ENCODE data around the gene HSD17B14. TPM values are rescaled to one million over a fixed set of nuclear protein-coding genes. Genes with fewer than 3 reads are reported as not detected.
A peak's percentile ranks its signal among the peaks of the same experiment; 100 is the strongest.
"Not testable (repeated sequence)": the region's sequence is repeated elsewhere in the genome, so short reads cannot be mapped to it uniquely, and the experiment has no call there.

The HSD17B14 gene
- total RNA-seq, 1 donor from 2014 or later = 9.8 TPM

DNA sequence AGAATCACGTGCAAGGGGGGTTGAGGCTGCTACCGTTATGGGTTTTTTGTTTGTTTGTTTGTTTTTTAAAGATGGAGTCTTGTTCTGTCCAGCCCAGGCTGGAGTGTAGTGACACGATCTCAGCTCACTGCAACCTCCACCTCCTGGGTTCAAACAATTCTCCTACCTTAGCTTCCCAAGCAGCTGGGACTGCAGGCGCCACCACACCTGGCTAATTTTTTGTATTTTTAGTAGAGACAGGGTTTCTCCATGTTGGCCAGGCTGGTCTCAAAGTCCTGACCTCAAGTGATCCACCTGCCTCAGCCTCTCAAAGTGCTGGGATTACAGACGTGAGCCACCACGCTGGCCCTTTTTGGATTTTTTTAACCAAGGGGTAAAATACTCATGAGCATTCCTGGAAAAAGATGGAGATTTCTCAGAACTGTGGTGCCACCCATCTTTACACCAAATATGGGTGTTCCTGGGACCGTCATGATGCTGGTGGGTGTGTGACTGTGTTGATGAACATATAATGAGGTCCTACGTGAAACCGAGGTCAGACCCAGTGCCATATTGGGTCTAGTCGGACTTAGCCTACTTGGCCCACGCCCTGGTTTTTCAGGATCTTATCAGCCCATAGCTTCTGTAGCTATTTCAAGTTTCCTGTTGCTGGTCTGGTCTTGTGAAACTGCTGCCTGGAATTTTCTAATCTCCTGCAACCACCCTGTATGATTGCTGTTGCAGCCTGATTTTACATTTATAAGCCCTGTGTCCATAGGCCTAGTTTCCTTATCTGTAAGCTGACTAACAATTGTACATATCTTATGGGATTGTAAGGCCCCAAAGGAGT, 42.1 kb upstream of the HSD17B14 start:
- TF ChIP-seq, protein P1, sequence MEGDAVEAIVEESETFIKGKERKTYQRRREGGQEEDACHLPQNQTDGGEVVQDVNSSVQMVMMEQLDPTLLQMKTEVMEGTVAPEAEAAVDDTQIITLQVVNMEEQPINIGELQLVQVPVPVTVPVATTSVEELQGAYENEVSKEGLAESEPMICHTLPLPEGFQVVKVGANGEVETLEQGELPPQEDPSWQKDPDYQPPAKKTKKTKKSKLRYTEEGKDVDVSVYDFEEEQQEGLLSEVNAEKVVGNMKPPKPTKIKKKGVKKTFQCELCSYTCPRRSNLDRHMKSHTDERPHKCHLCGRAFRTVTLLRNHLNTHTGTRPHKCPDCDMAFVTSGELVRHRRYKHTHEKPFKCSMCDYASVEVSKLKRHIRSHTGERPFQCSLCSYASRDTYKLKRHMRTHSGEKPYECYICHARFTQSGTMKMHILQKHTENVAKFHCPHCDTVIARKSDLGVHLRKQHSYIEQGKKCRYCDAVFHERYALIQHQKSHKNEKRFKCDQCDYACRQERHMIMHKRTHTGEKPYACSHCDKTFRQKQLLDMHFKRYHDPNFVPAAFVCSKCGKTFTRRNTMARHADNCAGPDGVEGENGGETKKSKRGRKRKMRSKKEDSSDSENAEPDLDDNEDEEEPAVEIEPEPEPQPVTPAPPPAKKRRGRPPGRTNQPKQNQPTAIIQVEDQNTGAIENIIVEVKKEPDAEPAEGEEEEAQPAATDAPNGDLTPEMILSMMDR (IDR thresholded peaks at IDR 0.05) = no peak
- intact Hi-C loops (cut with DNase I) = loop anchor here (1.0 kb wide), 1 partner anchor 22 kb away; the partner anchor contains the start of gene NUCB1
- Histone ChIP-seq H3K36me3 (peaks cover 25 to 54% of the 10 kb centered on the region in 2 donors), H3K4me3 (no peak overlapping the region), H3K4me1 (peaks cover 14 to 41% of the 10 kb centered on the region in 2 donors), H3K9me3 (no peaks in the 10 kb centered on the region), H3K27ac (peak overlapping the region; percentile 100), H3K27me3 (no peaks in the 10 kb centered on the region)
- DNase-seq (ENCODE audit: low spot score in 2 of 2) = peak; percentile 68 to 94

DNA sequence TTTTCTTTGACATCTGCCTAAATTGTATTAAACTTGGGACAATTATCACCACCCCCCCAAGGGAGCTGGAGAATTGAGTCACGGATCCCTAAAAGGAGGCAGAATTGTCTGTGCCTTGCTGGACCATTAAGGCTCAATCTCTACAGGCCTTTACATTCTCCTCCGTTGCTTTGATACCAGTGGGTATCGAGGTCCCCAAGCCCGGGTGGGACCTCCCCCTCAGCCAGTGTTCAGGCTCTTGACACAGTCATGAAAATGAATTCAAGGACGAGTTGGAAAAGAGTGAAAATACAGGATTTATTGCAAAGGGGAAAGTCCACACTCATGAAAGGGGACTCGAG, 41.5 kb upstream of the HSD17B14 start:
- intact Hi-C loops (cut with DNase I) = loop anchor here (1.0 kb wide), 1 partner anchor 22 kb away; the partner anchor contains the start of gene NUCB1
- DNase-seq (ENCODE audit: low spot score in 2 of 2) = no peak
- Histone ChIP-seq H3K27ac (peak overlapping the region; percentile 100), H3K36me3 (peaks cover 25 to 58% of the 10 kb centered on the region in 2 donors), H3K4me1 (peaks cover 14 to 41% of the 10 kb centered on the region in 2 donors), H3K9me3 (no peaks in the 10 kb centered on the region), H3K27me3 (no peaks in the 10 kb centered on the region), H3K4me3 (no peak overlapping the region)
- TF ChIP-seq, protein P1 (IDR thresholded peaks at IDR 0.05) = no peak

DNA sequence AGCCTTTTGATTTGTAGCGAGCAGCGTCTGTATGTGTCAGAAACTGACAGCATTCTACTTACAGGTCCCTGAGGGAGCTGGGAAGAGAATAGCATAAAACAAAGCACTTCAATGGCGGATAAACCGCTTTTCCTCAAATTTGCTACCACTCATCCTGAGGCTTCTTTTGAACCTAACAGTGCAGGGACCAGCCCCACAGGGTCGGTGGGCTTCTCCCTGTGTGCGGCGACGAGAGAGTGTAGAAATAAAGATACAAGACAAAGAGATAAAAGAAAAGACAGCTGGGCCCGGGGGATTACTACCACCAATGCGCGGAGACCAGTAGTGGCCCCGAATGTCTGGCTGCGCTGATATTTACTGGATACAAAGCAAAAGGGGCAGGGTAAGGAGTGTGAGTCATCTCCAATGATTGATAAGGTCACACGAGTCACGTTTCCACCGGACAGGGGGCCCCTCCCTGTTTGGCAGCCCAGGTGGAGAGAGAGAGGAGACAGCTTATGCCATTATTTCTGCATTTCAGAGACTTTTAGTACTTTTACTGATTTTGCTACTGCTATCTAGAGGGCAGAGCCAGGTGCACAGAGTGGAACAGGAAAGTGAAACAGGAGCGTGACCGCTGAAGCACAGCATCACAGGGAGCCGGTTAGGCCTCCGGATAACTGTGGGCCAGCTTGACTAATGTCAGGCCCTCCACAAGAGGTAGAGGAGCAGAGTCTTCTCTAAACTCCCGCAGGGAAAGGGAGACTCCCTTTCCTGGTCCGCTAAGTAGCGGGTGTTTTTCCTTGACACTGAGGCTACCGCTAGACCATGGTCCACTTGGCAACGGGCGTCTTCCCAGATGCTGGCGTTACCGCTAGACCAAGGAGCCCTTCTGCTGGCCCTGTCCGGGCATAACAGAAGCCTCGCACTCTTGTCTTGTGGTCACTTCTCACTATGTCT, 40.0 kb upstream of the HSD17B14 start:
- intact Hi-C loops (cut with DNase I); DNase-seq (ENCODE audit: low spot score in 2 of 2): not testable (repeated sequence)

DNA sequence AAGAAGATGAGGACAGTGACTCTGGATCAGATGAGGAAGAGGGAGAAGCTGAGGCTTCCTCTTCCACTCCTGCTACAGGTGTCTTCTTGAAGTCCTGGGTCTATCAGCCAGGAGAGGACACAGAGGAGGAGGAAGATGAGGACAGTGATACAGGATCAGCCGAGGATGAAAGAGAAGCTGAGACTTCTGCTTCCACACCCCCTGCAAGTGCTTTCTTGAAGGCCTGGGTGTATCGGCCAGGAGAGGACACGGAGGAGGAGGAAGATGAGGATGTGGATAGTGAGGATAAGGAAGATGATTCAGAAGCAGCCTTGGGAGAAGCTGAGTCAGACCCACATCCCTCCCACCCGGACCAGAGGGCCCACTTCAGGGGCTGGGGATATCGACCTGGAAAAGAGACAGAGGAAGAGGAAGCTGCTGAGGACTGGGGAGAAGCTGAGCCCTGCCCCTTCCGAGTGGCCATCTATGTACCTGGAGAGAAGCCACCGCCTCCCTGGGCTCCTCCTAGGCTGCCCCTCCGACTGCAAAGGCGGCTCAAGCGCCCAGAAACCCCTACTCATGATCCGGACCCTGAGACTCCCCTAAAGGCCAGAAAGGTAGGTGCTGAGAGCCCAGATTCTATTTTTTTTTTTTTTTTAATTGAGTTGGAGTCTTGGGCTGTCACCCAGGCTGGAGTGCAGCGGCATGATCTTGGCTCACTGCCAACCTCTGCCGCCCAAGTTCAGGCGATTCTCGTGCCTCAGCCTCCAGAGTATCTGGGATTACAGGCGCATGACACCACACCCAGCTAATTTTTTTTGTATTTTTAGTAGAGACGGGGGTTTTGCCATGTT, 38.2 kb upstream of the HSD17B14 start:
- no peak for DNase-seq (ENCODE audit: low spot score in 2 of 2)
- peak overlapping the region; percentile 100 for H3K27ac ChIP-seq
- peaks cover 25 to 56% of the 10 kb centered on the region in 2 donors for H3K36me3 ChIP-seq
- peak overlapping the region; percentile 91 to 99 for H3K4me3 ChIP-seq
- H3K9me3 ChIP-seq = no peaks in the 10 kb centered on the region
- H3K27me3 ChIP-seq = no peaks in the 10 kb centered on the region
- H3K4me1 ChIP-seq = peaks cover 14 to 34% of the 10 kb centered on the region in 2 donors
- TF ChIP-seq, protein P1 (IDR thresholded peaks at IDR 0.05) = no peak
- intact Hi-C loops (cut with DNase I) = no loop called here

More for the DNA sequence above, 40.0 kb upstream of the HSD17B14 start:
- peaks cover 14 to 41% of the 10 kb centered on the region in 2 donors for H3K4me1 ChIP-seq
- not testable (repeated sequence) for H3K27me3 ChIP-seq, H3K9me3 ChIP-seq
- peak overlapping the region; percentile 100 for H3K27ac ChIP-seq
- peak overlapping the region; percentile 91 to 99 for H3K4me3 ChIP-seq
- H3K36me3 ChIP-seq = peaks cover 25 to 58% of the 10 kb centered on the region in 2 donors

DNA sequence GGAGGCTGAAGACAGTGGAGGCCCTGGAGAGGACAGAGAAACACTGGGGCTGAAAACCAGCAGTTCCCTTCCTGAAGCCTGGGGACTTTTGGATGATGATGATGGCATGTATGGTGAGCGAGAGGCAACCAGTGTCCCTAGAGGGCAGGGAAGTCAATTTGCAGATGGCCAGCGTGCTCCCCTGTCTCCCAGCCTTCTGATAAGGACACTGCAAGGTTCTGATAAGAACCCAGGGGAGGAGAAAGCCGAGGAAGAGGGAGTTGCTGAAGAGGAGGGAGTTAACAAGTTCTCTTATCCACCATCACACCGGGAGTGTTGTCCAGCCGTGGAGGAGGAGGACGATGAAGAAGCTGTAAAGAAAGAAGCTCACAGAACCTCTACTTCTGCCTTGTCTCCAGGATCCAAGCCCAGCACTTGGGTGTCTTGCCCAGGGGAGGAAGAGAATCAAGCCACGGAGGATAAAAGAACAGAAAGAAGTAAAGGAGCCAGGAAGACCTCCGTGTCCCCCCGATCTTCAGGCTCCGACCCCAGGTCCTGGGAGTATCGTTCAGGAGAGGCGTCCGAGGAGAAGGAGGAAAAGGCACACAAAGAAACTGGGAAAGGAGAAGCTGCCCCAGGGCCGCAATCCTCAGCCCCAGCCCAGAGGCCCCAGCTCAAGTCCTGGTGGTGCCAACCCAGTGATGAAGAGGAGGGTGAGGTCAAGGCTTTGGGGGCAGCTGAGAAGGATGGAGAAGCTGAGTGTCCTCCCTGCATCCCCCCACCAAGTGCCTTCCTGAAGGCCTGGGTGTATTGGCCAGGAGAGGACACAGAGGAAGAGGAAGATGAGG, 37.4 kb upstream of the HSD17B14 start:
- Histone ChIP-seq H3K36me3 (peaks cover 25 to 51% of the 10 kb centered on the region in 2 donors), H3K9me3 (no peaks in the 10 kb centered on the region), H3K27me3 (no peaks in the 10 kb centered on the region), H3K27ac (peak overlapping the region; percentile 100), H3K4me1 (peaks cover 10 to 31% of the 10 kb centered on the region in 2 donors), H3K4me3 (peak overlapping the region; percentile 91 to 99)
- intact Hi-C loops (cut with DNase I) = loop anchor here (1.0 to 2.0 kb wide), 2 partner anchors 79 to 92 kb away; partner anchors contain the start of gene FTL
- TF ChIP-seq, protein P1 (IDR thresholded peaks at IDR 0.05) = no peak
- DNase-seq (ENCODE audit: low spot score in 2 of 2) = no peak
